Left lung (tissue), 10 donors: Measurements from ENCODE around the gene TMEM245. TPM values are rescaled to one million over a fixed set of nuclear protein-coding genes. Genes with fewer than 3 reads are reported as not detected.

Source experiments
- ATAC-seq: fragments of 200-7000 bp; cut with Tn5 transposase; one replicate; pipeline ENCODE4 v1.9.1; 2020; ENCODE audit warnings: moderate library complexity
- DNase-seq, 4 donors: peaks; one replicate each; pipeline ENCODE4 v3.0.0-alpha.2; 2013 to 2020
- H3K27ac ChIP-seq, 2 donors: fragments of 200-600 bp; sonication (generic) in 1 of 2; one replicate each; pipeline versions ENCODE4 v1.5.0 to v1.8.0; 2020 to 2021
- H3K27me3 ChIP-seq, 2 donors: fragments of 200-600 bp; sonication (generic) in 1 of 2; one replicate each; pipeline versions ENCODE4 v1.5.0 to v1.8.0; 2020 to 2021
- H3K36me3 ChIP-seq, 2 donors: fragments of 200-600 bp; sonication (generic) in 1 of 2; one replicate each; pipeline versions ENCODE4 v1.5.0 to v1.8.0; 2020 to 2021
- H3K4me1 ChIP-seq, 2 donors: fragments of 200-600 bp; one replicate each; pipeline ENCODE4 v1.8.0; 2021
- H3K4me3 ChIP-seq, 2 donors: fragments of 200-600 bp; sonication (generic) in 1 of 2; one replicate each; pipeline versions ENCODE4 v1.5.0 to v1.8.0; 2020 to 2021; ENCODE audit warnings: mild to moderate bottlenecking in 1 of 2
- H3K9me3 ChIP-seq, 2 donors: fragments of 200-600 bp; sonication (generic) in 1 of 2; one replicate each; pipeline versions ENCODE4 v1.5.0 to v1.8.0; 2020 to 2021
- intact Hi-C, 2 donors: fragments of 100-400 bp; cut with DNase I; formaldehyde crosslinking; loops; one replicate each; pipeline versions ENCODE4 v1.11.2 to v1.14.2; 2022
- polyA plus RNA-seq, 6 donors: library from polyadenylated mRNA; unstranded; fragments of 120-200 nt; gene quantifications; one replicate each; pipeline ENCODE4 v1.2.1, GENCODE V29; 2013; ENCODE audit not compliant: insufficient read length in 6 of 6
- total RNA-seq, 2 donors: library from RNA; stranded (reverse); fragmentation: NEBNext Ultra II Directional; extraction: Animal tissue kit (Norgen Biotek cat#: 25700); gene quantifications; one replicate each; pipeline ENCODE4 v1.2.1, GENCODE V29; 2021
- TF ChIP-seq, protein P1 (sequence below), 2 donors: fragments of 200-600 bp; sonication (generic) in 1 of 2; IDR thresholded peaks; one replicate each; pipeline versions ENCODE4 v1.5.0 to v1.8.0; 2021; ENCODE audit warnings: antibody characterized with exemption in 2 of 2
- donor health status: DM: no; HTN: yes; CAD: no.
- donor health status: DM: no; HTN: no; CAD: no.

Gene TMEM245
- total and polyA plus RNA-seq, 8 donors, result 61.0 to 89.2 (median 81.7) TPM

DNA sequence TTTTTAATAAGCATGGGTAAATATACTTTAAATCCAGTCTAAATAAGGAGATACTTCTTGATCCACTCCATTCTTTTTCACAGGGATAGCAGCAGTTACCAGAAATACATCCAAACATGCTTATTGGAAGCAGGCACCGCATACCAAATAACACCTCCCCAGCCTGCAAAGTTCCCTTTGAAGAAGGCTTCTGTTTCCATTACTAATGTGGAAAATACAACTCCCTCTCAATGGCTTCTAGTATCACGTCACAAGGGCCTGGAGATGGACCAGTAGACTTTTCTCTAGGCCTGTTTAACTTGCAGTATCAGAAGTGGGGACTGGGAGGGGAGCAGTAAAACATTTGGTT is 20.8 kb downstream of the TMEM245 start:
- Histone ChIP-seq H3K27ac (peak overlapping the region; percentile 38 to 70), H3K4me3 (no peak overlapping the region), H3K4me1 (peaks cover 30 to 54% of the 10 kb centered on the region in 2 donors), H3K9me3 (no peaks in the 10 kb centered on the region), H3K36me3 (peaks cover 0 to 10% of the 10 kb centered on the region in 2 donors), H3K27me3 (no peaks in the 10 kb centered on the region)
- TF ChIP-seq, protein P1, sequence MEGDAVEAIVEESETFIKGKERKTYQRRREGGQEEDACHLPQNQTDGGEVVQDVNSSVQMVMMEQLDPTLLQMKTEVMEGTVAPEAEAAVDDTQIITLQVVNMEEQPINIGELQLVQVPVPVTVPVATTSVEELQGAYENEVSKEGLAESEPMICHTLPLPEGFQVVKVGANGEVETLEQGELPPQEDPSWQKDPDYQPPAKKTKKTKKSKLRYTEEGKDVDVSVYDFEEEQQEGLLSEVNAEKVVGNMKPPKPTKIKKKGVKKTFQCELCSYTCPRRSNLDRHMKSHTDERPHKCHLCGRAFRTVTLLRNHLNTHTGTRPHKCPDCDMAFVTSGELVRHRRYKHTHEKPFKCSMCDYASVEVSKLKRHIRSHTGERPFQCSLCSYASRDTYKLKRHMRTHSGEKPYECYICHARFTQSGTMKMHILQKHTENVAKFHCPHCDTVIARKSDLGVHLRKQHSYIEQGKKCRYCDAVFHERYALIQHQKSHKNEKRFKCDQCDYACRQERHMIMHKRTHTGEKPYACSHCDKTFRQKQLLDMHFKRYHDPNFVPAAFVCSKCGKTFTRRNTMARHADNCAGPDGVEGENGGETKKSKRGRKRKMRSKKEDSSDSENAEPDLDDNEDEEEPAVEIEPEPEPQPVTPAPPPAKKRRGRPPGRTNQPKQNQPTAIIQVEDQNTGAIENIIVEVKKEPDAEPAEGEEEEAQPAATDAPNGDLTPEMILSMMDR (IDR thresholded peaks at IDR 0.05), result no peak
- intact Hi-C loops, result no loop called here
- DNase-seq (no peak), ATAC-seq (peak; percentile 58)

DNA sequence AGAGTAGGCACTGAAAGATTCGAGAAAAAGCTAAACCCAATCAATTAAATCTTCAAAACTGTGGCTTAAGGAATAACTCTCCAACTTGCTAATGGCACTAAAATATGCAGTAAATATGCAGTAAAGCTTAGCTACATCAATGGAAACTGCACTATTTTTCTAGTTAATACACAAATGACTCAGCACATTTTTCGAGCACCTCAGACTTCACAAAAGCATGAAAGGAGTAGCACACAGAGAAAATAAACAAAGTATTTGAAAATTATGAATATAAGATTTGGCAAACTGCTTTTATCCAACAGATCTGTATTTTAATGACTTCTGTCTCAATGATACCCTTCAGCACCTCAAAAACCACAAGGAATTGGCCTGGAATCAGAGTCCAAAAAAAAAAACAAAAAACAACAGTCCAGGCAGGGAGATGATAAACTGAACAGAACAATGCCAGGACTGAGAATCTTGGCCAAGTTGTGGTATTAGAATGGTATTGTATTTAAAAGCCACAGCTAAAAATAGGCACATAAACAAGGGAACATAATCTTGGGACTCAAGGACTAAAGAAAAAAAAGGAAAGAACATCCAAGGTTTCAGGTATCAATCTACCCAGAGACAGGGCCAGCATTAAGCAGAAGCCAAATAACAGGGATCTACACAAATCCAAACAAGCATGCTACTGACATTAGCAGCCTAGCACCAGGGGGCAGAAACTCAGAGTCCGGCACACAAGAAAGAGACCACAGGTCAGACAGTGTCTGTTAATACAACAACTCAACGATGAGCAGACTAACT is 21.4 kb downstream of the TMEM245 start:
- peak; percentile 46 for ATAC-seq
- no peak overlapping the region for H3K4me3 ChIP-seq
- H3K36me3 ChIP-seq, result peaks cover 0 to 5% of the 10 kb centered on the region in 2 donors
- no peak for DNase-seq
- peaks cover 30 to 54% of the 10 kb centered on the region in 2 donors for H3K4me1 ChIP-seq
- no peaks in the 10 kb centered on the region for H3K27me3 ChIP-seq
- peak overlapping the region; percentile 38 to 70 for H3K27ac ChIP-seq
- intact Hi-C loops, result no loop called here
- no peaks in the 10 kb centered on the region for H3K9me3 ChIP-seq
- TF ChIP-seq, protein P1 (IDR thresholded peaks at IDR 0.05), result no peak

DNA sequence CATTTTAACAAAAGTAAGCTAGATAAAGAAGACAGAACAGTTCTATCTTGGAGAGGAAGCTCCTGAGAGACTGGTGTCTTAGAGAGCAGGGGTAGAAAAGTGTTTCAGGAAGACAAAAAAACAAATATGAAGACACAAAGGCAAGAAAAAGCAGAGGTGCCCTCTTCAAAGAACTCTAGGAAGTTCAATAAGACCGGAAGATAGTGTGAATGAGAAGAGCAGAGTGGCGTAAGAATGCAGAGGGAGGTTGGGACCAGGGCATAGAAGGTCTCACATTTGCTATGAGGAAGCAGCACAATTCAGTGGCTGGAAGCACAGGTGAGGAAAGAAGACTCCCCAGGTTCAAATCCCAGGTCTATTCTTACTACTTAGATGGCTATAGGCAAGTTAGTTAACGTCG is 22.6 kb downstream of the TMEM245 start:
- intact Hi-C loops, result no loop called here
- DNase-seq, result no peak
- TF ChIP-seq, protein P1 (IDR thresholded peaks at IDR 0.05), result no peak
- peaks cover 0 to 8% of the 10 kb centered on the region in 2 donors for H3K36me3 ChIP-seq
- peaks cover 28 to 48% of the 10 kb centered on the region in 2 donors for H3K4me1 ChIP-seq
- H3K27ac ChIP-seq, result no peak overlapping the region
- no peaks in the 10 kb centered on the region for H3K27me3 ChIP-seq
- no peak for ATAC-seq
- no peak overlapping the region for H3K4me3 ChIP-seq
- H3K9me3 ChIP-seq, result no peaks in the 10 kb centered on the region

DNA sequence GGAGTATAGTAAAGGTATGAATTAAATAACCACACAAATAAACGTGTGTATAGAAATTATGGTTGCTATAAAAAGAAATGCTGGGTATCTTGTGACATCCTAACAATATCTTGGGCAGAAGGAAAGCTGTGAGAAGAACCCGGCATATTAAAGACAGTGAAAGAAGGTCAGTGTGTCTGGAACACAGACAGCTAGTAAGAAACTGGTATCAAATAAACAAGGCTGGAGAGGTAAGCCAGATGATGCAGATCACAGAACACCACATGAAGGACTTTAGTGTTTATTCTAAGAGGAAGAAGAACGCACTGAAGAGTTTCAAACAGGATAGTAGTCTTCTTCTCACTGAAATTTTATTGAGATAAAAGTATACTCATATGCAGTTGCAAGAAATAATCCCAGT is 24.4 kb downstream of the TMEM245 start:
- Histone ChIP-seq H3K9me3 (no peaks in the 10 kb centered on the region), H3K4me3 (no peak overlapping the region), H3K4me1 (peaks cover 18 to 30% of the 10 kb centered on the region in 2 donors), H3K36me3 (peaks cover 0 to 20% of the 10 kb centered on the region in 2 donors), H3K27me3 (no peaks in the 10 kb centered on the region), H3K27ac (no peak overlapping the region)
- no peak for DNase-seq
- intact Hi-C loops, result no loop called here
- ATAC-seq, result no peak
- TF ChIP-seq, protein P1 (IDR thresholded peaks at IDR 0.05), result no peak

DNA sequence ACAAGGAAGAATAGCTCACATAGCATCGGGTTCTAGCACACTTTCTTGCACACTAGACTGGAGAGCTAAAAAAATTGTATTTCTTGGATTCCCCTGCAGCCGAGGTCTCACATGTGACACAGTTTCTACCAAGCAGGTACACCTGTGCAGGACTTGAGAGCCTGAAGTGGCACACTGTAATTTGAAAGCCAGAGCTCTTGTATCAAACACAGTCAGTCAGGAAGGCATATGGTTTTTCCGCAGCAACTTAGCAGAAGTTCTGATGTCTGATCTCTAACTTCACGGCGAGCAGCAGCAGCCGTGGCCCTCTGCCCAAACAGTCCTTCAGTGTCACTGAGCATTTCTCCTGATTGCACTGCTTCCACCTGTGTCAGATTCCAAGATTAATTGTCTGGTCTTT is 25.5 kb downstream of the TMEM245 start:
- ATAC-seq, result peak; percentile 67
- intact Hi-C loops, result no loop called here

More for the DNA sequence above, 25.5 kb downstream of the TMEM245 start:
- H3K27ac ChIP-seq, result no peak overlapping the region
- peaks cover 15 to 30% of the 10 kb centered on the region in 2 donors for H3K4me1 ChIP-seq
- TF ChIP-seq, protein P1 (IDR thresholded peaks at IDR 0.05), result no peak
- H3K9me3 ChIP-seq, result no peaks in the 10 kb centered on the region
- H3K36me3 ChIP-seq, result peaks cover 0 to 28% of the 10 kb centered on the region in 2 donors
- H3K4me3 ChIP-seq, result no peak overlapping the region
- H3K27me3 ChIP-seq, result no peaks in the 10 kb centered on the region
- DNase-seq, result no peak
